GM18498 (cell line): ENCODE results near the gene NFS1.
"Not testable (repeated sequence)": the region's sequence is repeated elsewhere in the genome, so short reads cannot be mapped to it uniquely, and the experiment has no call there.

Experiments
- ATAC-seq: cut with Tn5 transposase; IDR thresholded peaks from one replicate; pipeline ENCODE4 v1.9.1; 2021; ENCODE audit warnings: mild to moderate bottlenecking, moderate library complexity; ENCODE audit not compliant: unreplicated experiment

The NFS1 gene

DNA sequence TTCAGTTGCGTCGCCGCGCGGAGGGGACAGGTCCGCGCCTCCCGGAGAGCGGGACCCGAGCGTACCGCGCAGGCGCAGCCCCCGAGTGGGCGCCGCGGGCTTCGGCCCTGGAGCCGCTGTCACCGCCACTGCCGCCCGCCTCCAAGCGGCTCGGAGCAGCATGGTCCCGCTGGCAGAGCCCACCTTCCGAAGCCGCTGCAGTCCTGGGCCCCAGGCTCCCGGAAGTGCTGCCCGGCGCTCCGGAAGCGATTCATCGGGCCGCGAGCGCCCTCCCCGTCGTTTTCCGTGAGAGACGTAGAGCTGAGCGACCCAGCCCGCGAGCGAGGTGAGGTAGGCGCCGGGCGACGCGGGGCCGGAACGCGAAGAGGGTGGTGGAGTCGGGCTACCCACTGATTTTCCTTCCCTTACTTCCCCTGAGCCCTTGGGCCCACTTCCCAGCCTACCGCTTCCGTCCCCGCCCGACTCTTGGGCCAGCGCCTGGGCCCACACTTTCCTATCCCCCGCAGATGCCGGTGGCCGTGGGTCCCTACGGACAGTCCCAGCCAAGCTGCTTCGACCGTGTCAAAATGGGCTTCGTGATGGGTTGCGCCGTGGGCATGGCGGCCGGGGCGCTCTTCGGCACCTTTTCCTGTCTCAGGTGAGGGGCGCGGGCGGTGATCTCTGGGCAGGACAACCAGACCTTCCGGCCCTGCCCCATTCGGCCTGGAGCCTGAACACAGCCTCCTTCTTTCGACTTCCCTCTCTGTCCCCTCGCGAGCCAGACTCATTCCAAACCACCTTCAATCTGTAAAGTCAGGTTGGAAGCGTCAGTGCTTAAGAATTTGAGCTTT lies at the start of gene NFS1, which contains the start of gene ROMO1:
NFS1 (minus strand) TSS at position 226 of the 830 bp plus-strand sequence; CDS start at position 162, 64 bp downstream.
ROMO1 (plus strand) TSS at position 279 of the 830 bp plus-strand sequence; CDS start at position 507, 228 bp downstream.
- ATAC-seq: peak; percentile 85

GRCh38 chr20:35744492-35744841 lies 45.3 kb upstream of the NFS1 start:
- ATAC-seq: not testable (repeated sequence)

DNA sequence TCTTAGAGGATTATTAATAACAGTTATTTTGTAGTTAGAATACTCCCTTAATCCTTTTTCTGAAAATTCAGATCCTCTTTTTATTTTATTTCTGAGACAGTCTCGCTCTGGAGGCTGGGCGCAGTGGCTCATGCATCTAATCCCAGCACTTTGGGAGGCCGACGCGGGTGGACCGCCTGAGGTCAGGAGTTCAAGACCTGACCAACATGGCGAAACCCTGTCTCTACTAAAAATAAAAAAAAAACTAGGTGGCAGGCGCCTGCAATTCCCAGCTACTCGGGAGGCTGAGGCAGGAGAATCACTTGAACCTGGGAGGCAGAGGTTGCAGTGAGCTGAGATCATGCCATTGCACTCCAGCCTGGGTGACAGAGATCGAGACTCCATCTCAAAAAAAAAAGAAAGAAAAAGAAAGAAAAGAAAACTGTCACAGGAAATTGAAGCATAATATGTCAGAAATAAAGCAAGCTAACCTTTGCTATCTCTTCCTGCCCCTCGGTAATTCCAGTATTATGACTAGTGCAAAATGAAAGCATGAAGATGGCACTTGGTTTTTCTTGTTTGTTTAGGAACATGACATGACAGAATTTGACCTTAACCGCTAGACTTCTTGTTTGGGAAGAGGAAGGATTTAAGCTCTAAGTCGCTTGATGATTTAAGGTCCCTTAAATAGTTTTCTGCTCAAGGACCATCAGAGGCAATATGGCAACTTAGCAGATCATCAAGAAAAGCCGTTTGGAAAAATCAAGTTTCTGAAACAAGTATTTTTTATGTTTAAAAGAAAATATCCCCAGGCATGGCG lies 44.7 kb upstream of the NFS1 start:
- no peak for ATAC-seq

- ATAC-seq: no peak
Measured at GRCh38 chr20:35742741-35743523, 43.8 kb upstream of the NFS1 start.

GRCh38 chr20:35741892-35742740 lies 43.0 kb upstream of the NFS1 start, which contains the start of gene RBM39:
TSS of gene RBM39 (minus strand) at chr20:35742260. CDS start at chr20:35740874, 1,386 bp downstream.
- peak; percentile 86 for ATAC-seq

GRCh38 chr20:35739294-35740163 lies 40.4 kb upstream of the NFS1 start:
- ATAC-seq: no peak

- ATAC-seq: no peak
Measured at GRCh38 chr20:35738410-35739179, 39.4 kb upstream of the NFS1 start.

DNA sequence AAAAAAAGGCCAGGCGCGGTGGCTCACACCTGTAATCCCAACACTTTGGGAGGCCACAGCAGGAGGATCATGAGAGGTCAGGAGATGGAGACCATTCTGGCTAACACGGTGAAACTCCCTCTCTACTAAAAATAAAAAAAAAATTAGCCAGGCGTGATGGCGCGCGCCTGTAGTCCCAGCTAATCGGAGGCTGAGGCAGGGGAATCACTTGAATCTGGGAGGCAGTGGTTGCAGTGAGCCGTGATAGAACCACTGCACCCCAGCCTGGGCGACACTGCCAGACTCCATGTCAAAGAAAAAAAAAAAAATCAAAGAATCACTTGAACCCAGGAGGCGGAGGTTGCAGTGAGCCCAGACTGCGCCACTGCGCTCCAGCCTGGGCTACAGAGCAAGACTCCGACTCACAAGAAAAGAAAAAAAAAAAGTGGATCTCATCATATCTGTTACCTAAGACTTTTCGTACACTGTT lies 38.7 kb upstream of the NFS1 start:
- no peak for ATAC-seq

GRCh38 chr20:35735826-35736470 lies 36.8 kb upstream of the NFS1 start:
- ATAC-seq: no peak

DNA sequence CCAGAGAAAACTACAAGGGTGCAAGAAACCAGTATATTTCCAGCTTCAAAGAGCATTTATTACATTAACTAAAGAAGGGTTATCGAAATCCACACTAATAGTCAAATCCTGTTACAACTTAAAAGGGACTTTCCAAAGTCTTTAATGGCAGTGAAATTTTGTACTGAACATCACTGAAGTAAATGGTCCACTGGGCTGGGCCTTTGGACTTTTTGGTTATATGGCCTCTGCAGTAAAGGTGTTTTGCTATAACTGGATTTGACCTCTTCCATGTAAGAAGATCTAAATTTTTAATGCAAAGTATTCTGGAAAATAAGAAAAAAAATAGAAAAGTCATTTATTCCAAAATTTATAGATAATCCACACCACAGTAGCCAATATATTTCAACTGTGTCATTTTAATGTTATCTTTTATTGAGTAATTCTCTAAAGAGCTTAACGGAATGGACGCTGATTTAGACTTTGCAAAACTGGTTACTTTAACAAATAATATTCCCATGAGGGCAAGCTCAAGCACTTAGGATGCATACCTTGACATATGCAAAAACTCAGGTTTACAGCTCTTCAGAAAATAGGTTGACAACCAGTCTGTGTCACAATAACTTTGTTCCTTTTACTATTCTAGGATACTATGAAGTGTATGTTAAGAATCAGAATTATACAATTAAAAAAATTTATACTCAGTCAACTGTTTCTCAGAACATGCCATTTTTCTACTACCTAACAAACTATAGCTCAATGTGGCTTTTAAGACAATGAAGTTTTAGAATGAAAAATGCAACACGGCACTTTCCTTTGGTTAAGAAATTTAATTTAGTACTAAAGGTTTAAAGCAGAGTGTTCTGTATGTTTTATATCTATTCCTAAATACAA lies 35.9 kb upstream of the NFS1 start:
- ATAC-seq: no peak

GRCh38 chr20:35734374-35734773 lies 35.2 kb upstream of the NFS1 start:
- ATAC-seq: no peak

DNA sequence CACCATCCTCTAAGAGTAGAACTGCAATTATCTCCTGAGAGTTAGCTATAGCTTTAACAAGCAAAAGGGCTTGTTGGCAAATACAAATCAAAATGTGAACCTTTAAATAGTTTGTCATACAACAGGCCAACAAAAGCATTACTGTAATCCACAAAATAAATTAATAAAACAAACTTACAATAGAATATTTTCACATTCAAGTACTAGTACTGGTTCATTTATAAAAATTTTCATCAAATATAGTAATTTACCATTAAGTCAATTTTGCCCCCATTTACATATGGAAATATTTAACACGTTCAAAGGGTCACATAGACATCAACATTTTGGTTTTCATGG lies 33.5 kb upstream of the NFS1 start:
- ATAC-seq: no peak

- ATAC-seq: no peak
Measured at GRCh38 chr20:35731862-35732643, 32.9 kb upstream of the NFS1 start.

DNA sequence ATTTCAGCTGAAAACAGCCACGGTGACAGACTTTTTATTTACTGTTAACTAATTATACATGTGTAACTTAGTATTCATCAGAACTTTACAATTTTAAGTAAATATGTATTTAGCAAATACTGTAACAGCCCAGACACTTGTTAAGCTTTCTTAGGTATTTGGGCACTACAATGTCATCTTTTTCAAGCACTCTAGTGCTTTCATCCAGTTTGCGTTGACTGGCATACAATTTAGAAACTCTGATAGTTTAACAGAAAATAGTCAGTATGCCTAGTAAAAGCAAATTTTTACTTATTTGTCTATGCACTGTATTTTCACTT lies 32.3 kb upstream of the NFS1 start:
- ATAC-seq: no peak

DNA sequence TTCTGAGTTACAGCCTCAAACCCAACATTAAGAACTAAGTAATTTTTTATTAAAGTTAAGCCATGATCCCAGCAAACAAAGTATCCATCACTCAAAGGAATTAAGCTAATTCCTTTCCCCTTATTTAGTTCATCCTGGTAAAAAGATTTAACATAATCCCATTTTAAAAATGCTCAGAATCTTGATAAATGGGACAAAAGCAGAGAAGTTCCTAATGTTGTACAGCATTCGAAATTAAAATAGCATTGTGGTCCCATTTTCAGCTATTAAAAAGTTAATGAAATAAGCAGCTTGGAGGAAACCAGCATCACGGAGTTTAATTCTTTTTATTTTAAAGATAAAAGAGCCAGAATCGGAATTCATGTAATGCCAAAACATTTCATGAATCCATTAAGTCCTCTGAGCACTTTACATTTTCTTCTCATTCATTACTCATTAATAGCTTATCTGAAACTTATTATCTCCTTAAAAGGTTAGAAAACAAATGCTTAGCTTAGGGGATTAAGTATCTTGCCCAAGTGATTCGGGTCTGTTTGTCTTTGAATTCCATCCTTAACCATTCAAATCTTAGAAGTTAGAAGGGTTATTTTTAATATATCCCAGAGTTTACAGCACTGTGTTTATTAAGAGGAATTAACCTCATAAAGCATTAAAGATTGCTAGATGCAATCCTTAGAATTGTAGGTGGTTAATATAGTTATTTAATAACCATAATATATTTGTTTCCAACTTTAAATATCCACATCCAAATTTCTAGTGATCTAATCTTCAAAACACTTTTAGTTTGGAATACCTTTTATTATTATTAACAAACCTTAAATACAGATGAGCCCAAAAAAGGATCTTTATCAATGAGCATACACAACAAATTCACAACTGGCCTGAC lies 31.7 kb upstream of the NFS1 start:
- ATAC-seq: no peak
